Heart right ventricle (tissue), 16 donors: ENCODE measurements around the gene EVI5L. TPM values are rescaled to one million over a fixed set of nuclear protein-coding genes. Genes with fewer than 3 reads are reported as not detected.
A peak's percentile ranks its signal among the peaks of the same experiment; 100 is the strongest.
"Not testable (repeated sequence)": the region's sequence is repeated elsewhere in the genome, so short reads cannot be mapped to it uniquely, and the experiment has no call there.

Experiments used
- ATAC-seq, 8 donors: fragments of 200-7000 bp; cut with Tn5 transposase; one replicate each; pipeline ENCODE4 v1.9.1; 2020; ENCODE audit warnings: mild to moderate bottlenecking in 8 of 8, moderate library complexity in 8 of 8, moderate number of reproducible peaks in 1 of 8
- DNase-seq, 2 donors: peaks; one replicate each; pipeline ENCODE4 v3.0.0-alpha.2; 2020
- H3K27ac ChIP-seq, 10 donors: fragments of 200-600 bp; sonication (generic) in 2 of 10; one replicate each; pipeline versions ENCODE4 v1.5.0 to v1.8.0; 2020 to 2022; ENCODE audit warnings: mild to moderate bottlenecking in 3 of 10
- H3K27me3 ChIP-seq, 7 donors: fragments of 200-600 bp; one replicate each; pipeline ENCODE4 v1.8.0; 2021 to 2022; ENCODE audit warnings: mild to moderate bottlenecking in 2 of 7
- H3K36me3 ChIP-seq, 9 donors: fragments of 200-600 bp; sonication (generic) in 1 of 9; one replicate each; pipeline versions ENCODE4 v1.5.0 to v1.8.0; 2020 to 2022; ENCODE audit warnings: mild to moderate bottlenecking in 2 of 9
- H3K4me1 ChIP-seq, 9 donors: fragments of 200-600 bp; sonication (generic) in 1 of 9; one replicate each; pipeline versions ENCODE4 v1.5.0 to v1.8.0; 2020 to 2022; ENCODE audit warnings: mild to moderate bottlenecking in 4 of 9
- H3K4me3 ChIP-seq, 10 donors: fragments of 200-600 bp; sonication (generic) in 2 of 10; one replicate each; pipeline versions ENCODE4 v1.5.0 to v1.8.0; 2020 to 2022; ENCODE audit warnings: mild to moderate bottlenecking in 7 of 10, moderate library complexity in 2 of 10
- H3K9me3 ChIP-seq, 11 donors: fragments of 200-600 bp in 10 of 11; sonication (generic) in 2 of 11; one replicate each; pipeline versions ENCODE4 v1.5.0 to v1.8.0; 2013 to 2022; ENCODE audit warnings: mild to moderate bottlenecking in 2 of 11, control low read depth in 1 of 11, moderate library complexity in 1 of 11
- CTCF ChIP-seq, 9 donors: fragments of 200-600 bp; sonication (generic) in 2 of 9; IDR thresholded peaks; one replicate each; pipeline versions ENCODE4 v1.5.0 to v1.8.0; 2021 to 2022; ENCODE audit warnings: antibody characterized with exemption in 9 of 9, mild to moderate bottlenecking in 5 of 9, moderate library complexity in 1 of 9
- WGBS, 2 donors: extraction: QIAGEN DNeasy Blood & Tissue Kit; methylation state at CpG; one replicate each; pipeline ENCODE4 v1.1.7; 2013; ENCODE audit warnings: inconsistent platforms in 1 of 2; 5-methylcytosine and 5-hydroxymethylcytosine counted together
- intact Hi-C, 10 donors: fragments of 100-400 bp; cut with DNase I; formaldehyde crosslinking; loops; one replicate each; pipeline versions ENCODE4 v1.11.1 to v1.14.2; 2022
- polyA plus RNA-seq, 2 donors: library from polyadenylated mRNA; stranded (reverse); fragments of 200-250 nt; gene quantifications; one replicate each; pipeline ENCODE4 v1.2.3, GENCODE V29; 2013
- total RNA-seq, 10 donors: library from RNA; stranded (reverse); fragmentation: NEBNext Ultra II Directional in 3 of 10; extraction: Animal tissue kit (Norgen Biotek cat#: 25700) in 3 of 10; gene quantifications; one replicate each; pipeline versions ENCODE4 v1.2.1 to v1.2.4, GENCODE V29; 2021 to 2023
- donor health status: Arrhythmogenic right ventricular cardiomyopathy.
- donor health status: ischemic (EF 13 %, LVEDD 7.1; RV severe dilation, severe dysfunction).
- donor health status: healthy with polysubstance abuse.
- donor health status: DM: no; HTN: yes; CAD: no.
- donor health status: DM: no; HTN: no; CAD: no.
- donor health status: ischemic (EF 25% LVEDD 6.9; RV normal size, moderate dysfunction).
- donor health status: ischemic (EF 25% LVEDD 5.7; RV mildly dilated, moderate dysfunction).
- donor health status: healthy.
- donor health status: DM: yes; HTN: yes; CAD: no.
- donor health status: Ischemic cardiomyopathy.
- donor health status: ischemic (EF 35%, LVEDD 5.7; RV mildly dilated, moderate dysfunction).
- donor health status: nonischemic (EF 11% LVEDD 7.7; RV severe dilation, severe dysfunction).
- donor health status: DM: yes; HTN: yes; CAD: no.
- donor health status: PGD.
- donor health status: ischemic (EF 29% LVEDD 5.4; RV normal size, mild dysfunction).
- donor health status: nonischemic (EF 23%, LVEDD 6.1; RV moderate dilation, normal function).

Gene EVI5L
- total and polyA plus RNA-seq, 12 donors, result 12.9 to 26.3 (median 20.3) TPM

DNA sequence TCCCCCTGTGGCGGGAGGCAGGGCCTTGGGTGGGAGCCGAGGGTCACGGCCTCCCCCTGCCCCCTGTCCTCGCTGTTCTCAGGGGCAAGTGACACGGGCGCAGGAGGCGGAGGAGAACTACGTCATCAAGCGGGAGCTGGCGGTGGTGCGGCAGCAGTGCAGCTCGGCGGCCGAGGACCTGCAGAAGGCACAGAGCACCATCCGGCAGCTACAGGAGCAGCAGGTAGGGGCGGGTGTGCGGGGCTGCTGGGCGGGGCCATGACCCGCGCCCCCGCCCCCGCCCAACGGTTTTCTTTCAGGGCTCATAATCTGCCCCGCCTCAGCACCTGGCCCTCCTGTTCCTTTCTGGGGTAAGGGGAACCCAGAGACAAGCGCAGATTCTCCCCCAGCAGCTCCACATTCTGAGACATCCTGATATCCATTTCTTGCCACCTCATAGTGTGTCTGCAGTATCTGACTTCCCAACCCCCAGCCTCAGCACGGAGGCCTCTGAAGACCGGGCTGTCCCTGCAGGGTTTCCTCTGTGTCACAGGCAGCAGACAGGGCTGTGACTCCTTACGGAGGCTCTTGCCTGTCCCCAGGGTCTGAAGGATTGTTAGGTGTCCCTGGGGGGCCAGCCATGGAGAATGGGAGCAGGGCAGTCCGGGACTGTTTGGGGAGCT, 28.2 kb downstream of the EVI5L start:
- intact Hi-C loops, result loop anchor here in 4 of 10 donors (5.0 to 10.0 kb wide), 2 partner anchors 64 to 67 kb away; partner anchors contain the start of genes SNAPC2 (in 4 of the 4) and CTXN1 (in 3 of the 4)
- 75 to 80% methylated on average over 29 of the region's 29 CpGs for WGBS, 2 donors

DNA sequence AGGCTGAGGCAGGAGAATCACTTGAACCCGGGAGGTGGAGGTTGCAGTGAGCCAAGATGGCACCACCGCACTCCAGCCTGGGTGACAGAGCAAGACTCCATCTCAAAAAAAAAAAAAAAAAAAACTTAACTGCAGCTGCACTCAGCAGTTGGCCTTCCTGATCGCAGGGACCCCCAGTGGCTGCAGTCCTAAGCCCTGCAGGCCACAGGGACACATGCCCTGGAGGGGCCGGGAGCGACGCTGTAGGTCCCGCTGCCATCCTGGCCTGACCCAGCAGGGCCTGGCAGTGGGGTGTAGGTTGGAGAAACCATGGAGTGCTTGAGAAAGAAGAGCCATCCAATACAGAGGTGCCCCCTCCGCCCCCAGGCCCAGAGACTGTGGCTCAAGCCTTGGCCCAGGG, 29.1 kb downstream of the EVI5L start:
- Histone ChIP-seq H3K36me3 (peaks cover 0 to 25% (median 0%) of the 10 kb centered on the region in 9 donors), H3K4me1 (peaks cover 0 to 24% (median 16%) of the 10 kb centered on the region in 9 donors), H3K27me3 (peaks cover 4 to 34% (median 17%) of the 10 kb centered on the region in 7 donors)
- not testable (repeated sequence) for H3K4me3 ChIP-seq, DNase-seq, H3K9me3 ChIP-seq, H3K27ac ChIP-seq, ATAC-seq
- 97 to 98% methylated on average over 8 of the region's 8 CpGs for WGBS, 2 donors
- intact Hi-C loops, result loop anchor here in 4 of 10 donors (5.0 to 10.0 kb wide), 2 partner anchors 63 to 66 kb away; partner anchors contain the start of genes SNAPC2 (in 4 of the 4) and CTXN1 (in 3 of the 4)

More for the DNA sequence above, 28.2 kb downstream of the EVI5L start:
- ATAC-seq (no peak), DNase-seq (no peak)
- no peak overlapping the region for H3K27ac ChIP-seq
- H3K4me3 ChIP-seq, result no peak overlapping the region
- H3K4me1 ChIP-seq, result peaks cover 0 to 27% (median 16%) of the 10 kb centered on the region in 9 donors
- H3K36me3 ChIP-seq, result peaks cover 0 to 21% (median 0%) of the 10 kb centered on the region in 9 donors
- peaks cover 0 to 26% (median 14%) of the 10 kb centered on the region in 7 donors for H3K27me3 ChIP-seq
- no peak for TF ChIP-seq CTCF (IDR thresholded peaks at IDR 0.05)
- H3K9me3 ChIP-seq, result no peaks in the 10 kb centered on the region

DNA sequence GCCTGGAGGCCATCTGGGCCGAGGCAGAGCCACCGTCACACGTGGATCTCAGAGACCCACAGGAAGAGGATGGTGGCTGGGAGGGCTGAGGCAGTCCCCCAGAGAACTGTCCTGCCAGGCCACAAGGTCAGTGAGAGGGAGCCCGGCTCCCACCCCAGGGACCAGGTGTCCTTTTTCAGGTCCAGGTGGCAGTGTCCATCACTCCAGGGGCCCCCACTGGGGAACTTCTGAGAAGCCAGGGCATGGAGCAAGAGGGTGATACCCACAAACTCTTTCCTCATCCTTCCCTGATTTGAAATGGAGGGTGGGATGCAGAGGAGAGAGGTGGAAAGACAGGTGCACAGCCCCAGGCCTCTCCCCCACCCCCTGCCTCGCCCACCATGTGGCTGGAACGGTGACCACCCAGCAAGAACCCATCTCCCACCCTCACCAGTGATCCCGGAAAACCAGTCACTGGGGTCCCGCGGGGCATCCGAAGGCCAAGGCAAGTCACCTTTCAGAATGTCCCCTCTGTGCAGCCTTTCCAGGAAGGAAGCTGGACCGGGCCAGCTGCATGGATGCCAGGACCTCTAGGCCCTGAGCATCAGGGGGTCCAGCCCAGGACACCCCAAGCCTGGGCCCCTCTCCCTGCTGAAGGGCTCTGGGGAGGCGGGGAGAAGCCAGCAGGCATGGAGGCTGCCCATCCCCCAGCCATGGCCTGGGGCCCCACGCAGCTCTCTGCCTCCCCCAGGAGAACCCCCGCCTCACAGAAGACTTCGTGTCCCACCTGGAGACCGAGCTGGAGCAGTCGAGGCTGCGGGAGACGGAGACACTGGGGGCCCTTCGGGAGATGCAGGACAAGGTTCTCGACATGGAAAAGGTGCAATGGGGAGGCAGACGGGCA, 30.1 kb downstream of the EVI5L start:
- H3K36me3 ChIP-seq, result peaks cover 0 to 25% (median 0%) of the 10 kb centered on the region in 9 donors
- intact Hi-C loops, result loop anchor here in 4 of 10 donors (5.0 to 10.0 kb wide), 2 partner anchors 62 to 65 kb away; partner anchors contain the start of genes SNAPC2 (in 4 of the 4) and CTXN1 (in 3 of the 4)
- no peaks in the 10 kb centered on the region for H3K9me3 ChIP-seq
- no peak overlapping the region for H3K27ac ChIP-seq
- 86 to 93% methylated on average over 22 of the region's 22 CpGs for WGBS, 2 donors
- H3K4me1 ChIP-seq, result peaks cover 0 to 24% (median 16%) of the 10 kb centered on the region in 9 donors
- ATAC-seq (no peak), DNase-seq (no peak)
- peaks cover 4 to 44% (median 27%) of the 10 kb centered on the region in 7 donors for H3K27me3 ChIP-seq
- no peak overlapping the region for H3K4me3 ChIP-seq
- no peak for TF ChIP-seq CTCF (IDR thresholded peaks at IDR 0.05)

GRCh38 chr19:7860714-7861618, 30.9 kb downstream of the EVI5L start:
- Histone ChIP-seq H3K9me3 (no peaks in the 10 kb centered on the region), H3K4me3 (no peak overlapping the region), H3K4me1 (peaks cover 0 to 24% (median 16%) of the 10 kb centered on the region in 9 donors), H3K36me3 (peaks cover 0 to 25% (median 0%) of the 10 kb centered on the region in 9 donors), H3K27ac (peak overlapping the region in 2 of 10 donors; percentile 10 to 23), H3K27me3 (peaks cover 4 to 53% (median 31%) of the 10 kb centered on the region in 7 donors)
- peak in 7 of 8 donors; percentile 29 to 78 (median 48) for ATAC-seq
- intact Hi-C loops, result no loop called here
- peak in 1 of 2 donors; percentile 33 for DNase-seq
- TF ChIP-seq CTCF (IDR thresholded peaks at IDR 0.05), result no peak
- WGBS, 2 donors, result 56 to 71% methylated on average over 14 of the region's 14 CpGs
